IMR-90 (cell line): ENCODE data around the gene GNB1L. TPM values are rescaled to one million over a fixed set of nuclear protein-coding genes. Genes with fewer than 3 reads are reported as not detected.

Experiments
- ATAC-seq: fragments of 200-7000 bp; cut with Tn5 transposase; 2 replicates; pipeline ENCODE4 v1.9.1; 2020; ENCODE audit warnings: low read depth, mild to moderate bottlenecking, moderate library complexity
- BruUV-seq: library from RNA; stranded (reverse); fragments of 400-500 nt; replicated peaks from 2 replicates; lab custom pipeline; 2021; lab: Mats Ljungman, UMichigan
- CTCF ChIA-PET: fragments of 300-600 bp; formaldehyde crosslinking; extraction: SDS; loops from one replicate; lab custom pipeline; 2021; ENCODE audit warnings: antibody characterized with exemption; lab: Yijun Ruan, JAX
- POLR2A ChIA-PET: fragments of 300-600 bp; sonication (Branson Sonifier 250); formaldehyde crosslinking; loops from one replicate; lab custom pipeline; 2022; ENCODE audit warnings: antibody characterized with exemption; ENCODE audit not compliant: unreplicated experiment; lab: Charles Lee
- DNase-seq: peaks from one replicate; pipeline ENCODE4 v3.0.0; 2013
- H2AFZ ChIP-seq: replicated peaks from 2 replicates; pipeline ENCODE3; 2013; ENCODE audit warnings: low read length, mild to moderate bottlenecking; ENCODE audit not compliant: poor library complexity
- H2AK5ac ChIP-seq: 2 replicates; pipeline ENCODE4 v1.6.1; 2013; ENCODE audit warnings: low read depth, low read length, inconsistent platforms
- H2AK9ac ChIP-seq: replicated peaks from 2 replicates; pipeline ENCODE3; 2013; ENCODE audit warnings: mild to moderate bottlenecking, low read depth, low read length, moderate library complexity; ENCODE audit not compliant: poor library complexity
- H2BK120ac ChIP-seq: 2 replicates; pipeline ENCODE4 v1.6.1; 2013; ENCODE audit warnings: low read depth, low read length, inconsistent platforms
- H2BK15ac ChIP-seq: 3 replicates; pipeline ENCODE4 v1.6.1; 2013; ENCODE audit warnings: low read depth, low read length, inconsistent platforms
- H2BK20ac ChIP-seq: 2 replicates; pipeline ENCODE4 v1.6.1; 2013; ENCODE audit warnings: low read depth, mild to moderate bottlenecking, inconsistent platforms, low read length, moderate library complexity
- H2BK5ac ChIP-seq: 2 replicates; pipeline ENCODE4 v1.6.1; 2013; ENCODE audit warnings: mild to moderate bottlenecking, low read depth, low read length, inconsistent platforms; ENCODE audit not compliant: poor library complexity, severe bottlenecking
- H3K14ac ChIP-seq: replicated peaks from 2 replicates; pipeline ENCODE4 v1.6.1; 2013; ENCODE audit warnings: low read depth, low read length, inconsistent platforms
- H3K18ac ChIP-seq: 2 replicates; pipeline ENCODE4 v1.6.1; 2013; ENCODE audit warnings: low read depth, low read length, control low read depth
- H3K23ac ChIP-seq: 2 replicates; pipeline ENCODE4 v1.6.1; 2013; ENCODE audit warnings: low read depth, low read length, inconsistent platforms
- H3K27ac ChIP-seq: 2 replicates; pipeline ENCODE4 v1.5.1; 2013; ENCODE audit warnings: mild to moderate bottlenecking, control low read depth, low read length; ENCODE audit not compliant: insufficient read depth
- H3K27me3 ChIP-seq: 2 replicates; pipeline ENCODE4 v1.6.1; 2013; ENCODE audit warnings: low read length; ENCODE audit not compliant: control insufficient read depth, insufficient read depth
- H3K36me3 ChIP-seq: 2 replicates; pipeline ENCODE4 v1.6.1; 2013; ENCODE audit warnings: low read length, mixed read lengths; ENCODE audit not compliant: control insufficient read depth, insufficient read depth
- H3K4ac ChIP-seq: 2 replicates; pipeline ENCODE4 v1.6.1; 2013; ENCODE audit warnings: low read depth, low read length, inconsistent platforms
- H3K4me1 ChIP-seq: 2 replicates; pipeline ENCODE4 v1.6.1; 2013; ENCODE audit warnings: low read length, mixed read lengths; ENCODE audit not compliant: control insufficient read depth, insufficient read depth
- H3K4me2 ChIP-seq: 2 replicates; pipeline ENCODE4 v1.6.1; 2013; ENCODE audit warnings: low read depth, mild to moderate bottlenecking, control low read depth, low read length, moderate library complexity
- H3K4me3 ChIP-seq: 2 replicates; pipeline ENCODE4 v1.5.1; 2013; ENCODE audit warnings: low read depth, mild to moderate bottlenecking, control low read depth, low read length, moderate library complexity; ENCODE audit not compliant: insufficient read depth
- H3K56ac ChIP-seq: 2 replicates; pipeline ENCODE4 v1.6.1; 2013; ENCODE audit warnings: low read length, inconsistent platforms; ENCODE audit not compliant: insufficient read depth; ENCODE audit errors: extremely low read depth
- H3K79me1 ChIP-seq, 2 experiments: 2 replicates each; pipeline ENCODE4 v1.6.1; 2013; ENCODE audit warnings: low read length in 2 of 2, inconsistent platforms in 1 of 2, low read depth in 1 of 2
- H3K9ac ChIP-seq: 2 replicates; pipeline ENCODE4 v1.6.1; 2013; ENCODE audit warnings: low read depth, low read length, control low read depth
- H3K9me1 ChIP-seq: 2 replicates; pipeline ENCODE4 v1.6.1; 2013; ENCODE audit warnings: low read length, inconsistent platforms; ENCODE audit not compliant: insufficient read depth
- H3K9me3 ChIP-seq: 2 replicates; pipeline ENCODE4 v1.6.1; 2013; ENCODE audit warnings: low read length; ENCODE audit not compliant: control insufficient read depth, insufficient read depth
- H4K20me1 ChIP-seq: 2 replicates; pipeline ENCODE4 v1.6.1; 2013; ENCODE audit warnings: low read length, inconsistent platforms; ENCODE audit not compliant: insufficient read depth
- H4K5ac ChIP-seq: 2 replicates; pipeline ENCODE4 v1.6.1; 2013; ENCODE audit warnings: mild to moderate bottlenecking, low read depth, low read length, control low read depth
- H4K8ac ChIP-seq, 2 experiments: 2 replicates each; pipeline ENCODE4 v1.6.1; 2013; ENCODE audit warnings: low read depth in 2 of 2, low read length in 2 of 2, control low read depth in 1 of 2, inconsistent platforms in 1 of 2
- H4K91ac ChIP-seq: 2 replicates; pipeline ENCODE4 v1.6.1; 2013; ENCODE audit warnings: low read depth, low read length, inconsistent platforms; ENCODE audit not compliant: insufficient read depth
- CEBPB ChIP-seq: IDR thresholded peaks from 2 replicates; pipeline ENCODE4 v1.6.1; 2012; ENCODE audit warnings: low read depth, low read length, improper control_type of control experiment
- CHD1 ChIP-seq: IDR thresholded peaks from 2 replicates; pipeline ENCODE4 v1.6.1; 2012; ENCODE audit warnings: low read depth, low read length, improper control_type of control experiment
- MAFK ChIP-seq: IDR thresholded peaks from 2 replicates; pipeline ENCODE4 v1.6.1; 2012; ENCODE audit warnings: low read depth, low read length, improper control_type of control experiment
- MAZ ChIP-seq: IDR thresholded peaks from 2 replicates; pipeline ENCODE4 v1.6.1; 2012; ENCODE audit warnings: low read depth, mild to moderate bottlenecking, low read length, improper control_type of control experiment, moderate library complexity, borderline replicate concordance
- MXI1 ChIP-seq: IDR thresholded peaks from 2 replicates; pipeline ENCODE4 v1.6.1; 2012; ENCODE audit warnings: low read depth, mild to moderate bottlenecking, low read length, moderate library complexity, borderline replicate concordance
- POLR2A ChIP-seq: IDR thresholded peaks from 2 replicates; pipeline ENCODE4 v1.6.1; 2012; ENCODE audit warnings: mild to moderate bottlenecking, low read depth, low read length
- RAD21 ChIP-seq: IDR thresholded peaks from 2 replicates; pipeline ENCODE4 v1.6.1; 2012; ENCODE audit warnings: low read length, improper control_type of control experiment
- RCOR1 ChIP-seq: IDR thresholded peaks from 2 replicates; pipeline ENCODE4 v1.6.1; 2012; ENCODE audit warnings: mild to moderate bottlenecking, low read length, improper control_type of control experiment; ENCODE audit not compliant: insufficient replicate concordance
- RFX5 ChIP-seq: IDR thresholded peaks from 2 replicates; pipeline ENCODE4 v1.8.0; 2012; ENCODE audit warnings: low read depth, mild to moderate bottlenecking, low read length, moderate library complexity
- SMC3 ChIP-seq: fragments of 150-350 bp; IDR thresholded peaks from 2 replicates; pipeline ENCODE4 v1.6.1; 2016; ENCODE audit warnings: low read depth, mild to moderate bottlenecking, antibody characterized with exemption, low read length, moderate library complexity
- WGBS, 2 experiments: methylation state at CpG; one replicate each; pipeline versions ENCODE4 v1.1.5 to v1.1.7; 2013; ENCODE audit warnings: missing lambda C conversion rate in 2 of 2; ENCODE audit not compliant: insufficient read length in 1 of 2; ENCODE audit errors: extremely low coverage in 2 of 2; 5-methylcytosine and 5-hydroxymethylcytosine counted together
- dilution Hi-C: fragments of 300-500 bp; cut with HindIII; formaldehyde crosslinking; loops from one replicate; pipeline ENCODE4 v1.14.3; 2018; ENCODE audit warnings: low sequenced_read_pairs; ENCODE audit not compliant: unreplicated experiment
- in situ Hi-C: fragments of 300-500 bp; cut with MboI; formaldehyde crosslinking; loops from 3 replicates; pipeline ENCODE4 v1.14.3; 2019; ENCODE audit warnings: low sequenced_read_pairs, inconsistent platforms, mixed read lengths
- intact Hi-C: fragments of 100-400 bp; cut with micrococcal nuclease; formaldehyde crosslinking; loops from 2 replicates; pipeline ENCODE4 v1.10.0; 2022
- polyA plus RNA-seq, 3 experiments: library from polyadenylated mRNA; depleted of rRNA; stranded (reverse); fragments of >200 nt; gene quantifications; 2 replicates each; pipeline ENCODE4 v1.2.3, GENCODE V29; 2012; ENCODE audit warnings: low replicate concordance in 1 of 3
- total RNA-seq: library from RNA; depleted of rRNA; stranded (reverse); fragments of >200 nt; gene quantifications from 2 replicates; pipeline ENCODE4 v1.2.3, GENCODE V29; 2012
- TF ChIP-seq, protein P1 (sequence below): fragments of 150-350 bp; IDR thresholded peaks from 2 replicates; pipeline ENCODE4 v1.6.1; 2017; ENCODE audit warnings: mild to moderate bottlenecking, antibody characterized with exemption, low read length, low read depth
- TF ChIP-seq, protein P2 (sequence below): conservative IDR thresholded peaks from 2 replicates; pipeline ENCODE4 v1.5.1; 2012; ENCODE audit warnings: mild to moderate bottlenecking, low read depth, low read length, improper control_type of control experiment

GNB1L gene
- total and polyA plus RNA-seq, 2 of the 4 experiments (the other 2 are of a cell fraction) = 2.5 to 4.4 TPM

DNA sequence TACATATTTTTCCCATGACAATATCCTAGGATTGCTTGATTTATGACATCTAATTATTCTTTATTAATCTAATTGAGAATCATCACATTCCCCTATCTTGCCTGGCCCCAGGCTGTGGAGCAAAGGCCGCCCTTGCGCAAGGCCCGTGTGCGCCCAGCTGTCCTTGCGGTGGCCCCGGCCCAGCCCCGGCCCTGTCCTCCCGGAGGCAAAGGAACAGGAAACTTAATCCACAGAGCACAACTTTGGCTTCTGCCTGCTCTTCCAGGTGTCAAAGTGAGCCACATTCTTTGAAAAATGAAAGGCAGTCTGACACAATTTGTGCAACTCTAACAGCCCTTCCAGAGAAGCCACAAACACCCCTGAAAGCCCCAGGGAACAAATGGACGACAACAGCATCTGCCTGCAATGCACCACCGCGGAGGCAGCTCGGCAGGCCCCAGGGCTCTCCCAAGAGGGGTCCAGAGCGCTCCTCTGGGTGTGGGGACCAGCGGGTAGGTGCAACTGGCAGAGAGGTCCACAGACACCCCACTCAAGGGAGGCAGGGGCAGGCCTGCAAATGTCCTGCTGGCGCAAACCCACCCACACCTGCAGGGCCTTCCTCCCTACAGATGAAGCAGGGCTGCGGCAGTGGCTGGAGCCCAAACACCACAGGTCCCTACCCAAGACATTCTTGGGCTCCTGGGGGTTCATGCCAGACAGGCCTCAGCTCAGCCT is 30.3 kb downstream of the GNB1L start:
- TF ChIP-seq CEBPB (no peak), RCOR1 (no peak), MAFK (no peak), MXI1 (no peak), RAD21 (no peak), CHD1 (no peak), POLR2A (no peak), SMC3 (no peak), RFX5 (no peak), MAZ (no peak)
- TF ChIP-seq, protein P1, sequence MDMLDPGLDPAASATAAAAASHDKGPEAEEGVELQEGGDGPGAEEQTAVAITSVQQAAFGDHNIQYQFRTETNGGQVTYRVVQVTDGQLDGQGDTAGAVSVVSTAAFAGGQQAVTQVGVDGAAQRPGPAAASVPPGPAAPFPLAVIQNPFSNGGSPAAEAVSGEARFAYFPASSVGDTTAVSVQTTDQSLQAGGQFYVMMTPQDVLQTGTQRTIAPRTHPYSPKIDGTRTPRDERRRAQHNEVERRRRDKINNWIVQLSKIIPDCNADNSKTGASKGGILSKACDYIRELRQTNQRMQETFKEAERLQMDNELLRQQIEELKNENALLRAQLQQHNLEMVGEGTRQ = no peak
- TF ChIP-seq, protein P2, sequence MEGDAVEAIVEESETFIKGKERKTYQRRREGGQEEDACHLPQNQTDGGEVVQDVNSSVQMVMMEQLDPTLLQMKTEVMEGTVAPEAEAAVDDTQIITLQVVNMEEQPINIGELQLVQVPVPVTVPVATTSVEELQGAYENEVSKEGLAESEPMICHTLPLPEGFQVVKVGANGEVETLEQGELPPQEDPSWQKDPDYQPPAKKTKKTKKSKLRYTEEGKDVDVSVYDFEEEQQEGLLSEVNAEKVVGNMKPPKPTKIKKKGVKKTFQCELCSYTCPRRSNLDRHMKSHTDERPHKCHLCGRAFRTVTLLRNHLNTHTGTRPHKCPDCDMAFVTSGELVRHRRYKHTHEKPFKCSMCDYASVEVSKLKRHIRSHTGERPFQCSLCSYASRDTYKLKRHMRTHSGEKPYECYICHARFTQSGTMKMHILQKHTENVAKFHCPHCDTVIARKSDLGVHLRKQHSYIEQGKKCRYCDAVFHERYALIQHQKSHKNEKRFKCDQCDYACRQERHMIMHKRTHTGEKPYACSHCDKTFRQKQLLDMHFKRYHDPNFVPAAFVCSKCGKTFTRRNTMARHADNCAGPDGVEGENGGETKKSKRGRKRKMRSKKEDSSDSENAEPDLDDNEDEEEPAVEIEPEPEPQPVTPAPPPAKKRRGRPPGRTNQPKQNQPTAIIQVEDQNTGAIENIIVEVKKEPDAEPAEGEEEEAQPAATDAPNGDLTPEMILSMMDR = no peak
- Histone ChIP-seq H3K18ac (no peak overlapping the region), H3K4ac (no peak overlapping the region), H2AFZ (no peak overlapping the region), H3K4me3 (no peak overlapping the region), H3K4me1 (no peaks in the 10 kb centered on the region), H3K56ac (no peak overlapping the region), H3K9ac (no peak overlapping the region), H3K36me3 (no peaks in the 10 kb centered on the region), H3K14ac (no peak overlapping the region), H2BK15ac (no peak overlapping the region), H4K20me1 (no peaks in the 10 kb centered on the region; the same call in 1 of the 2 replicates), H3K4me2 (no peak overlapping the region), H3K27me3 (no peaks in the 10 kb centered on the region), H3K9me1 (0 out of 2 replicates have a peak, but pooled peaks cover 3% of the 10 kb centered on the region), H3K79me1 (peaks cover 10 to 11% of the 10 kb centered on the region in 2 experiments; a peak in 3 of 4 replicates), H4K91ac (no peak overlapping the region), H3K9me3 (no peaks in the 10 kb centered on the region), H2AK9ac (no peak overlapping the region), H2AK5ac (no peak overlapping the region), H4K5ac (no peak overlapping the region), H4K8ac (no peak overlapping the region), H3K27ac (no peak overlapping the region), H2BK20ac (no peak overlapping the region), H2BK5ac (no peak overlapping the region), H3K23ac (no peak overlapping the region), H2BK120ac (no peak overlapping the region)
- DNase-seq (no peak), ATAC-seq (no peak)
- dilution Hi-C loops = no loop called here
- ChIA-PET POLR2A (no interaction called here), CTCF (no interaction called here)
- WGBS, 2 experiments = 82% methylated on average over 6 of the region's 16 CpGs; no CpG with 5 or more reads in 1 of the 2 experiments
- intact Hi-C loops = no loop called here
- no TSS peak for BruUV-seq
- in situ Hi-C loops = no loop called here
